ENCODE data around the gene MEGF6.

DNA sequence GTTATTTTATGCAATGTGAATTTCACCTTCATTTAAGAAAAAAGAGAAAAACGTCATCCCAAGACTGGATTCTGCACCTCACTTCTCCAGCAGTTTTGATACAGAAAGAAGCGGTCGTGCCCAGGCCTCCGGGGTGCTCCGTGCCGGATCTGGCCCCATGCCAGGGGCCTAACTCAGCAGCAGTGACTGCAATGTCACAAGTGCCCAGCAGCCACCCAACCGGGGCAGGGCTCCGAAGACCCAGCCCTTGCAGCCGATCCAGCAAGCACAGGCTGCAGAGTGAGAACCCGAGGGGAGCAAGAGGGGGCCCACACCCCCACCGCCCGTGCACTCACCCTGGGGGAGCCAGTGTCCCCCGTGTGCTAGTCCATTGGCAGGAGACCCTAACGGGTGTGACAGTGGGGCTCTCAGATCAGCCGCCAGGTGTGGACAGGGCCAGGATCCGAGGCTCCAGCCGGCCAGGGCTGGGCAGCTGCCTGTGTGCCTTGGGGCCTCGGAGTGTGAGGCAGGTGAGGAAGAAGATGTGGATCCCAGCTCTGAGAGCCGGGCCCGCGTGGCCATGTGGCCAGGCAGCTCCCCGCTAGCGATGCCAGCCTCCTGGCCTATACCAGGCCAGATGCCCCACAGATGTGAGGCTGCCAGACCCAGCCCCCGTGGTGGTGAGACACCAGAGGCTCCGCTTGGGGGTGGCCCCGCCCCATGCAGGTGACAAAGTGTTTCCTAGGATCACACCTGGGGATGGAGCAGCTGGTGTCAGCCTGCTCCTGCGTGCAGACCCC is 60.6 kb downstream of the MEGF6 start:
- no peak for TF ChIP-seq EZH2 (IDR thresholded peaks at IDR 0.05; ENCODE audit: low read length)
- TF ChIP-seq, protein P1, sequence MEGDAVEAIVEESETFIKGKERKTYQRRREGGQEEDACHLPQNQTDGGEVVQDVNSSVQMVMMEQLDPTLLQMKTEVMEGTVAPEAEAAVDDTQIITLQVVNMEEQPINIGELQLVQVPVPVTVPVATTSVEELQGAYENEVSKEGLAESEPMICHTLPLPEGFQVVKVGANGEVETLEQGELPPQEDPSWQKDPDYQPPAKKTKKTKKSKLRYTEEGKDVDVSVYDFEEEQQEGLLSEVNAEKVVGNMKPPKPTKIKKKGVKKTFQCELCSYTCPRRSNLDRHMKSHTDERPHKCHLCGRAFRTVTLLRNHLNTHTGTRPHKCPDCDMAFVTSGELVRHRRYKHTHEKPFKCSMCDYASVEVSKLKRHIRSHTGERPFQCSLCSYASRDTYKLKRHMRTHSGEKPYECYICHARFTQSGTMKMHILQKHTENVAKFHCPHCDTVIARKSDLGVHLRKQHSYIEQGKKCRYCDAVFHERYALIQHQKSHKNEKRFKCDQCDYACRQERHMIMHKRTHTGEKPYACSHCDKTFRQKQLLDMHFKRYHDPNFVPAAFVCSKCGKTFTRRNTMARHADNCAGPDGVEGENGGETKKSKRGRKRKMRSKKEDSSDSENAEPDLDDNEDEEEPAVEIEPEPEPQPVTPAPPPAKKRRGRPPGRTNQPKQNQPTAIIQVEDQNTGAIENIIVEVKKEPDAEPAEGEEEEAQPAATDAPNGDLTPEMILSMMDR (optimal IDR thresholded peaks at IDR 0.05 in 1 of 3, IDR thresholded peaks at IDR 0.05 in 1 of 3, conservative IDR thresholded peaks at IDR 0.05 in 1 of 3; ENCODE audit: extremely low read depth in 1 of 3, insufficient read depth in 2 of 3, low read length in 3 of 3) = no peak
